Left ventricle myocardium inferior (tissue), 1 donor: ENCODE measurements around the gene SCT. TPM values are rescaled to one million over a fixed set of nuclear protein-coding genes. Genes with fewer than 3 reads are reported as not detected.

Source experiments
- DNase-seq: peaks from one replicate; pipeline ENCODE4 v3.0.0-alpha.2; 2020
- H3K27ac ChIP-seq: fragments of 200-600 bp; replicated peaks from 2 replicates; pipeline ENCODE4 v1.8.0; 2021
- H3K27me3 ChIP-seq: fragments of 200-600 bp; 2 replicates; pipeline ENCODE4 v1.8.0; 2021; ENCODE audit warnings: low read depth
- H3K36me3 ChIP-seq: fragments of 200-600 bp; 2 replicates; pipeline ENCODE4 v1.8.0; 2021
- H3K4me1 ChIP-seq: fragments of 200-600 bp; 2 replicates; pipeline ENCODE4 v1.8.0; 2021
- H3K4me3 ChIP-seq: fragments of 200-600 bp; 2 replicates; pipeline ENCODE4 v1.8.0; 2021; ENCODE audit warnings: mild to moderate bottlenecking, moderate library complexity
- H3K9me3 ChIP-seq: fragments of 200-600 bp; replicated peaks from 2 replicates; pipeline ENCODE4 v1.8.0; 2021
- intact Hi-C: fragments of 100-400 bp; cut with micrococcal nuclease; formaldehyde crosslinking; loops from one replicate; pipeline ENCODE4 v1.11.0; 2022
- total RNA-seq: library from RNA; stranded (reverse); fragmentation: NEBNext Ultra II Directional; extraction: Animal tissue kit (Norgen Biotek cat#: 25700); gene quantifications from one replicate; pipeline ENCODE4 v1.2.1, GENCODE V29; 2021
- TF ChIP-seq, protein P1 (sequence below): fragments of 200-600 bp; IDR thresholded peaks from 2 replicates; pipeline ENCODE4 v1.8.0; 2021; ENCODE audit warnings: antibody characterized with exemption, mild to moderate bottlenecking, borderline replicate concordance
- donor health status: DM: no; HTN: yes; CAD: no; lungs with severe emphysema.

Gene SCT
- total RNA-seq, 1 donor from 2014 or later, result not detected

DNA sequence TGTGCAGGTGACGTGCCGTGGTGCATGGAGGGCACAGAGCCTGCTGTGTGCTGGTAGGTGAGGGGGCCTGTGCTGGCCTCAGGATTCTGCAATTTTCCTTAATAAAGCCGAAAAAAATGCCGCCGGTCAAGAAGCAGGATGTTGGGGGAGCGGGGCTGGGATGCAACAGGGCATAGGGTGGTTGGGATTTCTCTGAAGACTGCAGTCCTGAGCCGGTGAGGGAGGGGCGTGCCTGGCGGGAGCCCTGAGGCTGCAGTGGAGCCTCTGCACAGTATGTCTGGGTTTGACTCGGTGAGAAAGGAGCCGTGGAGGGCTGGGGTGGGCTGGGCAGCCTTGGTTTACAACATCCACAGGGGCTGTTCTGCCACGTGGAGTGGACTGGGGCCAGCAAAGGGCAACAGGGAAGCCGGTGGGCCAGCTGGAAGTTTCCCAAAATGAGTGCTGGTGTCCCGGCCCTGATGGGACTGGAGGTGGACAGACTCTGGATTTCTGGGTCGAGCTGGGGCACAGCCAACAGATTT is 3.6 kb downstream of the SCT start:
- intact Hi-C loops, result no loop called here
- Histone ChIP-seq H3K27ac (no peak overlapping the region), H3K4me1 (peaks cover 10% of the 10 kb centered on the region), H3K27me3 (peaks cover 29% of the 10 kb centered on the region), H3K36me3 (no peaks in the 10 kb centered on the region), H3K4me3 (no peak overlapping the region), H3K9me3 (no peaks in the 10 kb centered on the region)
- TF ChIP-seq, protein P1, sequence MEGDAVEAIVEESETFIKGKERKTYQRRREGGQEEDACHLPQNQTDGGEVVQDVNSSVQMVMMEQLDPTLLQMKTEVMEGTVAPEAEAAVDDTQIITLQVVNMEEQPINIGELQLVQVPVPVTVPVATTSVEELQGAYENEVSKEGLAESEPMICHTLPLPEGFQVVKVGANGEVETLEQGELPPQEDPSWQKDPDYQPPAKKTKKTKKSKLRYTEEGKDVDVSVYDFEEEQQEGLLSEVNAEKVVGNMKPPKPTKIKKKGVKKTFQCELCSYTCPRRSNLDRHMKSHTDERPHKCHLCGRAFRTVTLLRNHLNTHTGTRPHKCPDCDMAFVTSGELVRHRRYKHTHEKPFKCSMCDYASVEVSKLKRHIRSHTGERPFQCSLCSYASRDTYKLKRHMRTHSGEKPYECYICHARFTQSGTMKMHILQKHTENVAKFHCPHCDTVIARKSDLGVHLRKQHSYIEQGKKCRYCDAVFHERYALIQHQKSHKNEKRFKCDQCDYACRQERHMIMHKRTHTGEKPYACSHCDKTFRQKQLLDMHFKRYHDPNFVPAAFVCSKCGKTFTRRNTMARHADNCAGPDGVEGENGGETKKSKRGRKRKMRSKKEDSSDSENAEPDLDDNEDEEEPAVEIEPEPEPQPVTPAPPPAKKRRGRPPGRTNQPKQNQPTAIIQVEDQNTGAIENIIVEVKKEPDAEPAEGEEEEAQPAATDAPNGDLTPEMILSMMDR, result no peak
- no peak for DNase-seq

DNA sequence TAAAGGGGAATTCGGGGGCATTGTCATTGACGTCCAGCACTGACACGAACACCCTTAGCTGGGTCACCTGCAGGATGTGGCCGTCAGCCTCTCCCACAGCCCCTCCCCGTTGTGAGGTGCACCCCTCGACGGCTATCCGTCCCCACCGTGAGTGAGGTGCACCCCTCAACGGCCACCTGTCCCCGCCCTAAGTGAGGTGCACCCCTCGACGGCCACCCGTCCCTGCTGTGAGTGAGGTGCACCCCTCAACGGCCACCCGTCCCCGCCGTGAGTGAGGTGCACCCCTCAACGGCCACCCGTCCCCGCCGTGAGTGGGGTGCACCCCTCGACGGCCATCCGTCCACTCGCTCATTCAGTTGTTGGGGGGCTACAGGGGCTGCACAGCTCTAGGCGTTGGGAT is 5.1 kb downstream of the SCT start:
- H3K4me1 ChIP-seq, result peaks cover 10% of the 10 kb centered on the region
- no peak for DNase-seq
- no peak overlapping the region for H3K27ac ChIP-seq
- H3K4me3 ChIP-seq, result no peak overlapping the region
- no peaks in the 10 kb centered on the region for H3K9me3 ChIP-seq
- intact Hi-C loops, result no loop called here
- no peaks in the 10 kb centered on the region for H3K36me3 ChIP-seq
- TF ChIP-seq, protein P1, result no peak
- peaks cover 28% of the 10 kb centered on the region for H3K27me3 ChIP-seq

DNA sequence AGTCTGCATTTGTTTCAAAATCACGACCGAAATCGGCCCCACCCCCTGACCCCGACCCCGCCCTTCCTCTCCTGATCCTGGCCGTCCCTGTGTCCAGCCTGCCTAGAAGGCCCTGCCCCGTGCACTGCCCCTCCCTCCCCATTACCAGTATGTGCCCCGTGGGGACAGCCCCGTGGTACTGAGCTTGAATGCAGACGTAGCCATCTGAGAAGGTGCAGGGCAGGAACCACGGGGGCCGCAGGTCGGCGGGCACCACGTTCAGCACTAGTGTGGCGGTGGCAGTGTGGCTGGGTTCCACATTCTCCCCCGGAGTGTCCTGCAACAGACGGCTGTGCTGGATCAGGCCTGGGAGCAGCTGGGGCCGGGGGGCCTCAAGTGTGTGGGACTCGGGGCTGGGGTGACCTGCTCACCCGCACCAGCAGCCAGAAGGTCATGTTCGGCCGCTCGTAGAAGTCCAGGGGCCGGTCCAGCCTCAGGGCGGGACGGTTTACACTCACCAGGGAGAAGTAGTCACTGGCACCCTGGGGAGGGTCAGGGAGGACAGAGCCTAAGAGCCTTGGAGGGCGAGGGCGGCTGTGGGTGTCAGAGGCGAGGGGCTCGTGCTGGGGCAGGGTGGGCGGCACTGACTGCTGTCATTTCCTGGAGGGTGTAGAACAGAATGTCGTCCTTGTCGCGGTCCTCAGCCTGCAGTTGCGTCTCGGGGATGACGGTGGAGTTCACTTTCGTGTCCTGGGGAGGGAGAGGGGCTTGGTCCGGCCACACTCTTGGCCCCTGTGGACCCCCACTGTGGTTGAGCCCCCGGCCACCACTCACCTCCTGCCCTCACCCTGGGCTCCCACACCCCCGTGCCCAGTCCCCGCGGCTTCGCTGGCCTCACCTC is 5.8 kb downstream of the SCT start:
- Histone ChIP-seq H3K27me3 (peaks cover 21% of the 10 kb centered on the region), H3K27ac (no peak overlapping the region), H3K4me3 (no peak overlapping the region), H3K36me3 (no peaks in the 10 kb centered on the region), H3K4me1 (peaks cover 10% of the 10 kb centered on the region), H3K9me3 (no peaks in the 10 kb centered on the region)
- DNase-seq, result no peak
- TF ChIP-seq, protein P1, result no peak
- intact Hi-C loops, result no loop called here

DNA sequence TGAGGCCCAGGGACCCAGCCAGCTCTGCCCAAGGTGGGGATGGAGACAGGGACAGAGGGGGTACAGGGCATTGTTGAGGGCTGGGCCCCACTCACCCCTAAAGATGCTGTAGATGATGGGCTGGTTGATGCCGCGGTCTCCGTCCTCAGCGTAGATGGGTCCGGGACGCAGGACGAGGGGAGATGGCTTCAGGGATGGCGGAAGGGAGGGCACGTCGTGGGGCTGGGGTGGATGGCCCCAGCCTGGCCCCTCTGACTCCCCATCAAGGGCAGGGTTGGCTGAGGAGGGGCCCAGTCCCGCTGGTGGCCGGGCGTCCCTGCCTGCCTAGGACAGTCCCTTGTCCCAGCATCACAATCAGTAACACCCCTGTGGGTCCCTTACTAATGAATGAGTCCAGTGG is 6.8 kb downstream of the SCT start:
- Histone ChIP-seq H3K27me3 (peaks cover 12% of the 10 kb centered on the region), H3K4me1 (peaks cover 19% of the 10 kb centered on the region), H3K27ac (no peak overlapping the region), H3K9me3 (no peaks in the 10 kb centered on the region), H3K4me3 (no peak overlapping the region), H3K36me3 (no peaks in the 10 kb centered on the region)
- intact Hi-C loops, result no loop called here
- DNase-seq, result no peak
- TF ChIP-seq, protein P1, result no peak

DNA sequence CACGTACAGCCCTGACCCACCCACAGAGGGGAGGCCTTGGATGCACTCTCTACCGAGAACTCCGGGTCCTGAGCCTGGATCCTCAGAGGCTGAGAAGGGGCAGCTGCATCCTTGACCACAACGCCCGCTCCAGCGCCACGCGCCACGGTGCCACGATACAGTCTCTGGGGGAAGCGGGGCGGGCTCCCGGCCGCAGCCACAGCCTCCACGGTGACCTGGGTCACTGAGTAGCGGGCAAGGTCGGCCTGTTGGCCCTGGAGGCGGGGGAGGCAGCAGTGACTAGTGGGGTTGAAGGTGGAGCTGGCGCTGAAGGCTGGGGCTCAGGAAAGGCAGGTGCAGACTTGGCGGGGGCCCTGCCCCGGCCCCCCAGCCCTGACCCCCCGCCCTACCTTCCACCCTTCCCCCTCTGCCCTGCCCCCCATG is 7.3 kb downstream of the SCT start:
- Histone ChIP-seq H3K27ac (no peak overlapping the region), H3K27me3 (peaks cover 6% of the 10 kb centered on the region), H3K9me3 (no peaks in the 10 kb centered on the region), H3K4me1 (peaks cover 25% of the 10 kb centered on the region), H3K4me3 (no peak overlapping the region), H3K36me3 (peaks cover 2% of the 10 kb centered on the region)
- intact Hi-C loops, result no loop called here
- DNase-seq, result no peak
- TF ChIP-seq, protein P1, result no peak
